Measurements from ENCODE around the gene DCLRE1B. TPM values are rescaled to one million over a fixed set of nuclear protein-coding genes. Genes with fewer than 3 reads are reported as not detected.

DCLRE1B gene
- total and polyA plus RNA-seq, 2 experiments from 2014 or later = 4.6 to 6.0 TPM

GRCh38 chr1:113941245-113941559 lies 36.1 kb downstream of the DCLRE1B start:
- TF ChIP-seq EZH2phosphoT487 (IDR thresholded peaks at IDR 0.05; ENCODE audit: low read depth, severe bottlenecking, unreplicated experiment) (no peak), EZH2 (IDR thresholded peaks at IDR 0.05; ENCODE audit: borderline replicate concordance) (no peak)
- TF ChIP-seq, protein P1, sequence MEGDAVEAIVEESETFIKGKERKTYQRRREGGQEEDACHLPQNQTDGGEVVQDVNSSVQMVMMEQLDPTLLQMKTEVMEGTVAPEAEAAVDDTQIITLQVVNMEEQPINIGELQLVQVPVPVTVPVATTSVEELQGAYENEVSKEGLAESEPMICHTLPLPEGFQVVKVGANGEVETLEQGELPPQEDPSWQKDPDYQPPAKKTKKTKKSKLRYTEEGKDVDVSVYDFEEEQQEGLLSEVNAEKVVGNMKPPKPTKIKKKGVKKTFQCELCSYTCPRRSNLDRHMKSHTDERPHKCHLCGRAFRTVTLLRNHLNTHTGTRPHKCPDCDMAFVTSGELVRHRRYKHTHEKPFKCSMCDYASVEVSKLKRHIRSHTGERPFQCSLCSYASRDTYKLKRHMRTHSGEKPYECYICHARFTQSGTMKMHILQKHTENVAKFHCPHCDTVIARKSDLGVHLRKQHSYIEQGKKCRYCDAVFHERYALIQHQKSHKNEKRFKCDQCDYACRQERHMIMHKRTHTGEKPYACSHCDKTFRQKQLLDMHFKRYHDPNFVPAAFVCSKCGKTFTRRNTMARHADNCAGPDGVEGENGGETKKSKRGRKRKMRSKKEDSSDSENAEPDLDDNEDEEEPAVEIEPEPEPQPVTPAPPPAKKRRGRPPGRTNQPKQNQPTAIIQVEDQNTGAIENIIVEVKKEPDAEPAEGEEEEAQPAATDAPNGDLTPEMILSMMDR (IDR thresholded peaks at IDR 0.05; ENCODE audit: poor library complexity) = no peak
- H3K4me2 ChIP-seq = no peak overlapping the region
- WGBS (ENCODE audit: low lambda C conversion rate, missing lambda C conversion rate) = 87% methylated on average over 7 of the region's 7 CpGs
- no peak overlapping the region for H2AFZ ChIP-seq
- no peak for DNase-seq (ENCODE audit: low spot score)
- peaks cover 31% of the 10 kb centered on the region for H4K20me1 ChIP-seq (ENCODE audit: insufficient read depth, poor library complexity, severe bottlenecking)
- peaks cover 90% of the 10 kb centered on the region for H3K79me2 ChIP-seq
- no peak overlapping the region for H3K27ac ChIP-seq
- H3K4me1 ChIP-seq (ENCODE audit: insufficient read depth) = peaks cover 7% of the 10 kb centered on the region
- no peaks in the 10 kb centered on the region for H3K9me2 ChIP-seq (replicated peaks; ENCODE audit: insufficient read depth)
- no peaks in the 10 kb centered on the region for H3K27me3 ChIP-seq
- no peak overlapping the region for H3K4me3 ChIP-seq
- H3K36me3 ChIP-seq (replicated peaks; ENCODE audit: insufficient read depth, low read depth) = no peaks in the 10 kb centered on the region
- no peaks in the 10 kb centered on the region for H3K9me3 ChIP-seq (ENCODE audit: low read depth)

- peaks cover 20% of the 10 kb centered on the region for H3K4me1 ChIP-seq (ENCODE audit: insufficient read depth)
- no peak overlapping the region for H2AFZ ChIP-seq
- no peaks in the 10 kb centered on the region for H3K9me2 ChIP-seq (replicated peaks; ENCODE audit: insufficient read depth)
- peaks cover 26% of the 10 kb centered on the region for H4K20me1 ChIP-seq (ENCODE audit: insufficient read depth, poor library complexity, severe bottlenecking)
- no peak overlapping the region for H3K4me2 ChIP-seq
- TF ChIP-seq, protein P1 (IDR thresholded peaks at IDR 0.05; ENCODE audit: poor library complexity) = no peak
- TF ChIP-seq EZH2 (IDR thresholded peaks at IDR 0.05; ENCODE audit: borderline replicate concordance) (no peak), EZH2phosphoT487 (IDR thresholded peaks at IDR 0.05; ENCODE audit: low read depth, severe bottlenecking, unreplicated experiment) (no peak)
- DNase-seq (ENCODE audit: low spot score) = no peak
- H3K27me3 ChIP-seq = no peaks in the 10 kb centered on the region
- no peak overlapping the region for H3K4me3 ChIP-seq
- no peak overlapping the region for H3K27ac ChIP-seq
- no peaks in the 10 kb centered on the region for H3K9me3 ChIP-seq (ENCODE audit: low read depth)
- no peaks in the 10 kb centered on the region for H3K36me3 ChIP-seq (replicated peaks; ENCODE audit: insufficient read depth, low read depth)
- peaks cover 85% of the 10 kb centered on the region for H3K79me2 ChIP-seq
These were observed 37.4 kb downstream of the DCLRE1B start for GRCh38 chr1:113942527-113942926.

DNA sequence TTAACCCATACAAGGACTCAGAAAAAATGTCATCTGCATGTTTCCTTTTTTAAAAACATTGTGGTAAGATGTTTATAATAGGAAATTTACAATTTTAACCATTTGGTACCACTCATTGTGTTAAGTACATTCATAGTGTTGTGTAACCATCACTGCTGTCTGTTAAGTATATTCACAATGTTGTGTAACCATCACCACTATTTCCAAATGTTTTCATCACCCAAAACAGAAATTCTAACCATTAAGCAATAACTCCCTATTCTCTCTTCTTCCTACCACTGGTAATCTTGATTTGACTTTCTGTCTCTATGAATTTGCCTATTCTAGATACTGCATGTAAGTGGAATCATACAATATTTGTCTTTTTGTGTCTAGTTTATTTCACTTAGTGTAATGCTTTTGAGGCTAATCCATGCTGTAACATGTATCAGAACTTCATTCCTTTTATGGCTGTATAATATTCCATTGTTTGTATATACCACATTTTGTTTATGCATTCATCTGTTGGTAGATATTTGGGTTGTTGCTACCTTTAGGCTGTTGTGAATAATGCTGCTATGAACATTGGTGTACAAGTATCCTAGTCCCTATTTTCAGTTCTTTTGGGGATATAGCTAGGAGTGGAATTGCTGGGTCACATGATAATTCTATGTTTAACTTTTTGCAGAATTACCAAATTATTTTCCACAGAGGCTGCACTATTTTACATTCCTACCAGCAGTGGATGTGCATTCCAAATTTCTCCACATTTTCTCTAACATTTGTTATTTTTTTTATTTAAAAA lies 38.1 kb downstream of the DCLRE1B start:
- no peak for TF ChIP-seq EZH2 (IDR thresholded peaks at IDR 0.05; ENCODE audit: borderline replicate concordance)
- TF ChIP-seq EZH2phosphoT487 (IDR thresholded peaks at IDR 0.05; ENCODE audit: low read depth, severe bottlenecking, unreplicated experiment) = no peak
- TF ChIP-seq, protein P1 (IDR thresholded peaks at IDR 0.05; ENCODE audit: poor library complexity) = no peak
- Histone ChIP-seq H3K27ac (no peak overlapping the region), H3K4me1 (ENCODE audit: insufficient read depth) (peaks cover 26% of the 10 kb centered on the region), H3K9me3 (ENCODE audit: low read depth) (no peaks in the 10 kb centered on the region), H3K4me2 (no peak overlapping the region), H3K27me3 (no peaks in the 10 kb centered on the region), H3K36me3 (replicated peaks; ENCODE audit: insufficient read depth, low read depth) (no peaks in the 10 kb centered on the region), H3K4me3 (no peak overlapping the region), H3K9me2 (replicated peaks; ENCODE audit: insufficient read depth) (no peaks in the 10 kb centered on the region), H3K79me2 (peaks cover 80% of the 10 kb centered on the region), H2AFZ (no peak overlapping the region), H4K20me1 (ENCODE audit: insufficient read depth, poor library complexity, severe bottlenecking) (peaks cover 19% of the 10 kb centered on the region)
- no peak for DNase-seq (ENCODE audit: low spot score)

Data from hepatocyte (in vitro differentiated cells).